ENCODE results near the gene INPP5D.

The INPP5D gene

GRCh38 chr2:233075966-233076339 is 15.8 kb downstream of the INPP5D start:
- DNase-seq: no peak

GRCh38 chr2:233076749-233077148 is 16.6 kb downstream of the INPP5D start:
- no peak for DNase-seq

GRCh38 chr2:233079473-233079877 is 19.3 kb downstream of the INPP5D start:
- DNase-seq: no peak

- DNase-seq: no peak
These were observed 20.1 kb downstream of the INPP5D start for GRCh38 chr2:233079953-233080835.

- DNase-seq: no peak
These were observed 20.7 kb downstream of the INPP5D start for GRCh38 chr2:233080836-233081229.

GRCh38 chr2:233081232-233081730 is 21.1 kb downstream of the INPP5D start:
- no peak for DNase-seq

GRCh38 chr2:233081731-233082221 is 21.6 kb downstream of the INPP5D start:
- DNase-seq: no peak

- no peak for DNase-seq
These were observed 22.2 kb downstream of the INPP5D start for GRCh38 chr2:233082222-233082930.

GRCh38 chr2:233082931-233083755 is 23.0 kb downstream of the INPP5D start:
- DNase-seq: no peak

- no peak for DNase-seq
These were observed 23.6 kb downstream of the INPP5D start for GRCh38 chr2:233083782-233084181.

GRCh38 chr2:233084488-233084887 is 24.3 kb downstream of the INPP5D start:
- DNase-seq: no peak

GRCh38 chr2:233085037-233085838 is 25.1 kb downstream of the INPP5D start:
- no peak for DNase-seq

- no peak for DNase-seq
These were observed 25.7 kb downstream of the INPP5D start for GRCh38 chr2:233085839-233086150.

GRCh38 chr2:233087713-233088112 is 27.6 kb downstream of the INPP5D start:
- DNase-seq: no peak

- DNase-seq: no peak
These were observed 28.8 kb downstream of the INPP5D start for GRCh38 chr2:233088972-233089345.

GRCh38 chr2:233089851-233090250 is 29.7 kb downstream of the INPP5D start:
- DNase-seq: no peak

GRCh38 chr2:233090879-233091278 is 30.7 kb downstream of the INPP5D start:
- DNase-seq: no peak

- DNase-seq: no peak
These were observed 31.6 kb downstream of the INPP5D start for GRCh38 chr2:233091595-233092375.

GRCh38 chr2:233092432-233093165 is 32.5 kb downstream of the INPP5D start:
- no peak for DNase-seq

- no peak for DNase-seq
These were observed 33.0 kb downstream of the INPP5D start for GRCh38 chr2:233093166-233093448.

GRCh38 chr2:233093721-233094120 is 33.6 kb downstream of the INPP5D start:
- no peak for DNase-seq
